ENCODE measurements around the gene AGAP3. TPM values are rescaled to one million over a fixed set of nuclear protein-coding genes. Genes with fewer than 3 reads are reported as not detected.

Gene AGAP3
- total and polyA plus RNA-seq, 2 of the 4 experiments (the other 2 are of a cell fraction) = 35.3 to 93.9 TPM

- Histone ChIP-seq H2AFZ (replicated peaks; ENCODE audit: low read length, poor library complexity) (peak overlapping the region; percentile 62), H3K4me1 (ENCODE audit: control insufficient read depth, insufficient read depth, low read length) (peaks cover 42% of the 10 kb centered on the region), H3K23ac (ENCODE audit: low read depth, low read length) (peak overlapping the region; percentile 42; the same call in 1 of the 2 replicates), H2BK20ac (ENCODE audit: low read depth, low read length) (no peak overlapping the region), H2BK15ac (ENCODE audit: low read depth, low read length) (no peak overlapping the region), H3K9ac (ENCODE audit: low read depth, low read length) (no peak overlapping the region), H3K9me1 (ENCODE audit: insufficient read depth, low read length) (peaks cover 12% of the 10 kb centered on the region; the same call in 1 of the 2 replicates), H3K27me3 (ENCODE audit: control insufficient read depth, insufficient read depth, low read length) (no peaks in the 10 kb centered on the region), H3K9me3 (ENCODE audit: control insufficient read depth, insufficient read depth, low read length) (no peaks in the 10 kb centered on the region), H3K4ac (ENCODE audit: low read depth, low read length) (peak overlapping the region; percentile 36), H3K79me1 (ENCODE audit: low read depth in 1 of 2, low read length in 2 of 2) (peaks cover 24 to 67% of the 10 kb centered on the region in 2 experiments), H4K20me1 (ENCODE audit: insufficient read depth, low read length) (peaks cover 32% of the 10 kb centered on the region), H4K5ac (ENCODE audit: low read depth, low read length) (no peak overlapping the region), H3K14ac (replicated peaks; ENCODE audit: low read depth, low read length) (no peak overlapping the region), H3K56ac (ENCODE audit: extremely low read depth, insufficient read depth, low read length) (no peak overlapping the region), H2AK9ac (replicated peaks; ENCODE audit: low read depth, low read length, poor library complexity) (peak overlapping the region; percentile 26), H2BK120ac (ENCODE audit: low read depth, low read length) (no peak overlapping the region), H3K18ac (ENCODE audit: low read depth, low read length) (no peak overlapping the region), H3K4me3 (ENCODE audit: insufficient read depth, low read depth, low read length) (no peak overlapping the region), H3K36me3 (ENCODE audit: control insufficient read depth, insufficient read depth, low read length) (peaks cover 36% of the 10 kb centered on the region), H4K91ac (ENCODE audit: insufficient read depth, low read depth, low read length) (no peak overlapping the region), H2AK5ac (ENCODE audit: low read depth, low read length) (peak overlapping the region; percentile 91), H3K27ac (ENCODE audit: insufficient read depth, low read length) (no peak overlapping the region), H4K8ac (ENCODE audit: low read depth in 2 of 2, low read length in 2 of 2) (no peak overlapping the region; a peak in 1 of 4 replicates), H3K4me2 (ENCODE audit: low read depth, low read length) (peak overlapping the region; percentile 20; the same call in 1 of the 2 replicates), H2BK5ac (ENCODE audit: low read depth, low read length, poor library complexity, severe bottlenecking) (peak overlapping the region; percentile 21)
- ChIA-PET CTCF (no interaction called here), POLR2A (ENCODE audit: unreplicated experiment) (no interaction called here)
- dilution Hi-C loops (cut with HindIII; ENCODE audit: low sequenced_read_pairs, unreplicated experiment) (no loop called here), intact Hi-C loops (cut with micrococcal nuclease) (no loop called here), in situ Hi-C loops (cut with MboI; ENCODE audit: low sequenced_read_pairs) (no loop called here)
- ATAC-seq (ENCODE audit: low read depth) (no peak), DNase-seq (peak; percentile 69)
- no peak for TF ChIP-seq FOS (IDR thresholded peaks at IDR 0.05; ENCODE audit: low read depth, low read length)
- no peak for TF ChIP-seq ELK1 (IDR thresholded peaks at IDR 0.05; ENCODE audit: borderline replicate concordance, low read depth, low read length)
- no peak for TF ChIP-seq RFX5 (IDR thresholded peaks at IDR 0.05; ENCODE audit: low read depth, low read length)
- TF ChIP-seq POLR2A (IDR thresholded peaks at IDR 0.05; ENCODE audit: low read depth, low read length) = no peak; the same call in 1 of the 2 replicates
- no peak for TF ChIP-seq MAZ (IDR thresholded peaks at IDR 0.05; ENCODE audit: borderline replicate concordance, low read depth, low read length)
- BruUV-seq (replicated peaks) = no TSS peak
- no CpG with 5 or more reads among the region's 11 CpGs for WGBS, 2 experiments (ENCODE audit: extremely low coverage in 2 of 2, insufficient read length in 1 of 2)
Observed at GRCh38 chr7:151063212-151063561, 23.1 kb upstream of the AGAP3 start.
